Mesenchymal stem cell (in vitro differentiated cells and primary cell): ENCODE data around the gene SFXN4.

Experiments used
- DNase-seq: peaks from one replicate; pipeline ENCODE4 v3.0.0-alpha.2; 2013
- H2AFZ ChIP-seq: one replicate; pipeline ENCODE4 v1.6.1; 2013; ENCODE audit warnings: low read depth, mild to moderate bottlenecking, control low read depth, inconsistent platforms, low read length, moderate library complexity
- H2AK5ac ChIP-seq: 2 replicates; pipeline ENCODE4 v1.6.1; 2013; ENCODE audit warnings: low read length, moderate library complexity, mild to moderate bottlenecking, inconsistent platforms; ENCODE audit not compliant: severe bottlenecking
- H2BK120ac ChIP-seq: one replicate; pipeline ENCODE4 v1.6.1; 2013; ENCODE audit warnings: low read depth, mild to moderate bottlenecking, inconsistent platforms, low read length, moderate library complexity
- H2BK12ac ChIP-seq, 2 experiments: one replicate each; pipeline ENCODE4 v1.6.1; 2013; ENCODE audit warnings: inconsistent platforms in 2 of 2, low read length in 2 of 2, mild to moderate bottlenecking in 2 of 2, moderate library complexity in 2 of 2, control low read depth in 1 of 2
- H2BK15ac ChIP-seq: one replicate; pipeline ENCODE4 v1.6.1; 2013; ENCODE audit warnings: mild to moderate bottlenecking, low read depth, inconsistent platforms; ENCODE audit not compliant: poor library complexity, severe bottlenecking
- H2BK5ac ChIP-seq: 2 replicates; pipeline ENCODE4 v1.6.1; 2013; ENCODE audit warnings: low read depth, mild to moderate bottlenecking, low read length, control low read depth, inconsistent platforms; ENCODE audit not compliant: poor library complexity, severe bottlenecking
- H3K14ac ChIP-seq, 2 experiments: one replicate each; pipeline ENCODE4 v1.6.1; 2013; ENCODE audit warnings: inconsistent platforms in 2 of 2, low read length in 2 of 2, control low read depth in 1 of 2, mild to moderate bottlenecking in 1 of 2, moderate library complexity in 1 of 2
- H3K18ac ChIP-seq, 2 experiments: one replicate each; pipeline ENCODE4 v1.6.1; 2013; ENCODE audit warnings: inconsistent platforms in 2 of 2, low read length in 2 of 2, control low read depth in 1 of 2, low read depth in 1 of 2, mild to moderate bottlenecking in 1 of 2
- H3K23ac ChIP-seq, 2 experiments: one replicate each; pipeline ENCODE4 v1.6.1; 2013; ENCODE audit warnings: inconsistent platforms in 2 of 2, low read length in 2 of 2, mild to moderate bottlenecking in 2 of 2, moderate library complexity in 2 of 2, control low read depth in 1 of 2
- H3K27ac ChIP-seq: 2 replicates; pipeline ENCODE4 v1.5.1; 2013; ENCODE audit warnings: mild to moderate bottlenecking, moderate library complexity, low read length, control low read depth, inconsistent platforms; ENCODE audit not compliant: poor library complexity, severe bottlenecking
- H3K27me3 ChIP-seq, 2 experiments: 2 replicates each; pipeline versions ENCODE4 v1.6.1 to v1.7.0; 2013; ENCODE audit warnings: low read length in 2 of 2, mild to moderate bottlenecking in 2 of 2, moderate library complexity in 2 of 2, control low read depth in 1 of 2, inconsistent platforms in 1 of 2; ENCODE audit not compliant: control insufficient read depth in 1 of 2, insufficient read depth in 1 of 2
- H3K36me3 ChIP-seq, 2 experiments: 2 replicates each; pipeline versions ENCODE4 v1.6.1 to v1.7.0; 2013; ENCODE audit warnings: low read length in 2 of 2, control low read depth in 1 of 2, inconsistent platforms in 1 of 2, low read depth in 1 of 2, mild to moderate bottlenecking in 1 of 2; ENCODE audit not compliant: insufficient read depth in 2 of 2, control insufficient read depth in 1 of 2
- H3K4ac ChIP-seq, 2 experiments: one replicate each; pipeline ENCODE4 v1.6.1; 2013; ENCODE audit warnings: inconsistent platforms in 2 of 2, low read length in 2 of 2, mild to moderate bottlenecking in 2 of 2, moderate library complexity in 2 of 2, control low read depth in 1 of 2, low read depth in 1 of 2
- H3K4me1 ChIP-seq: 2 replicates; pipeline ENCODE4 v1.6.1; 2013; ENCODE audit warnings: low read depth, low read length, control low read depth; ENCODE audit not compliant: control insufficient read depth, insufficient read depth
- H3K4me2 ChIP-seq: 2 replicates; pipeline ENCODE4 v1.6.1; 2013; ENCODE audit warnings: low read length, mild to moderate bottlenecking, inconsistent platforms; ENCODE audit not compliant: poor library complexity, severe bottlenecking
- H3K4me3 ChIP-seq, 2 experiments: 2 replicates each; pipeline versions ENCODE4 v1.5.1 to v1.7.0; 2013; ENCODE audit warnings: low read length in 2 of 2, mild to moderate bottlenecking in 2 of 2, control low read depth in 1 of 2, low read depth in 1 of 2; ENCODE audit not compliant: insufficient read depth in 1 of 2
- H3K79me1 ChIP-seq: replicated peaks from 2 replicates; pipeline ENCODE4 v1.6.1; 2013; ENCODE audit warnings: mild to moderate bottlenecking, control low read depth, low read length, inconsistent platforms; ENCODE audit not compliant: poor library complexity, severe bottlenecking
- H3K9ac ChIP-seq: 2 replicates; pipeline ENCODE4 v1.7.0; 2013; ENCODE audit warnings: mild to moderate bottlenecking, low read length, moderate library complexity
- H3K9me3 ChIP-seq: 2 replicates; pipeline ENCODE4 v1.7.0; 2013; ENCODE audit warnings: mild to moderate bottlenecking, low read length; ENCODE audit not compliant: control insufficient read depth
- H4K8ac ChIP-seq: one replicate; pipeline ENCODE4 v1.6.1; 2013; ENCODE audit warnings: inconsistent platforms, mild to moderate bottlenecking, low read length, moderate library complexity
- H4K91ac ChIP-seq: one replicate; pipeline ENCODE4 v1.6.1; 2013; ENCODE audit warnings: mild to moderate bottlenecking, low read length, inconsistent platforms
- WGBS: methylation state at CpG from one replicate; pipeline ENCODE4 v1.1.7; 2013; ENCODE audit warnings: mixed read lengths; 5-methylcytosine and 5-hydroxymethylcytosine counted together

SFXN4 gene

GRCh38 chr10:119167041-119167440 lies 1.5 kb upstream of the SFXN4 start:
- Histone ChIP-seq H3K4me2 (no peak overlapping the region), H2AK5ac (no peak overlapping the region), H3K14ac (no peak overlapping the region), H3K4me3 (no peak overlapping the region), H3K79me1 (peaks cover 14% of the 10 kb centered on the region), H3K9ac (no peak overlapping the region), H3K23ac (no peak overlapping the region), H2BK15ac (no peak overlapping the region), H3K4ac (no peak overlapping the region), H3K36me3 (peaks cover 26 to 50% of the 10 kb centered on the region in 2 experiments), H2BK12ac (no peak overlapping the region), H3K27me3 (no peaks in the 10 kb centered on the region), H4K91ac (no peak overlapping the region), H3K4me1 (peaks cover 9% of the 10 kb centered on the region), H2AFZ (no peak overlapping the region), H3K9me3 (no peaks in the 10 kb centered on the region), H2BK120ac (no peak overlapping the region), H2BK5ac (no peak overlapping the region), H3K18ac (no peak overlapping the region), H3K27ac (no peak overlapping the region), H4K8ac (peak overlapping the region; percentile 24)
- no peak for DNase-seq
- WGBS = 86% methylated on average over 8 of the region's 8 CpGs

- Histone ChIP-seq H2BK5ac (no peak overlapping the region), H3K79me1 (peaks cover 11% of the 10 kb centered on the region), H4K8ac (peak overlapping the region; percentile 24), H3K4me3 (no peak overlapping the region), H2BK120ac (no peak overlapping the region), H3K4me1 (peaks cover 9% of the 10 kb centered on the region), H2BK12ac (no peak overlapping the region), H2AK5ac (no peak overlapping the region), H2AFZ (no peak overlapping the region), H4K91ac (no peak overlapping the region), H3K36me3 (peaks cover 22 to 45% of the 10 kb centered on the region in 2 experiments), H3K23ac (no peak overlapping the region), H3K27me3 (no peaks in the 10 kb centered on the region), H3K14ac (no peak overlapping the region), H3K27ac (no peak overlapping the region), H3K18ac (peak overlapping the region in 1 of 2 experiments; percentile 46), H3K4ac (peak overlapping the region; percentile 1 to 71), H3K9ac (no peak overlapping the region), H3K4me2 (no peak overlapping the region), H3K9me3 (no peaks in the 10 kb centered on the region), H2BK15ac (no peak overlapping the region)
- no peak for DNase-seq
- 63% methylated on average over 8 of the region's 8 CpGs for WGBS
These were observed 1.1 kb upstream of the SFXN4 start for GRCh38 chr10:119166564-119166963.

GRCh38 chr10:119166118-119166500 lies 595 bp upstream of the SFXN4 start:
- Histone ChIP-seq H3K4me1 (peaks cover 9% of the 10 kb centered on the region), H3K4me3 (peak overlapping the region; percentile 81 to 84), H2BK12ac (peak overlapping the region in 1 of 2 experiments; percentile 51), H4K91ac (peak overlapping the region; percentile 84), H2AFZ (peak overlapping the region; percentile 21), H3K14ac (peak overlapping the region in 1 of 2 experiments; percentile 44), H2BK15ac (no peak overlapping the region), H3K36me3 (peaks cover 19 to 43% of the 10 kb centered on the region in 2 experiments), H3K18ac (peak overlapping the region; percentile 88 to 92), H2AK5ac (no peak overlapping the region), H3K4ac (peak overlapping the region; percentile 71), H3K79me1 (peaks cover 8% of the 10 kb centered on the region), H3K23ac (peak overlapping the region in 1 of 2 experiments; percentile 57), H4K8ac (peak overlapping the region; percentile 93), H3K9ac (peak overlapping the region; percentile 90), H3K4me2 (peak overlapping the region; percentile 77), H2BK120ac (no peak overlapping the region), H2BK5ac (no peak overlapping the region), H3K27me3 (no peaks in the 10 kb centered on the region), H3K9me3 (no peaks in the 10 kb centered on the region), H3K27ac (no peak overlapping the region)
- DNase-seq = no peak
- 77% methylated on average over 7 of the region's 7 CpGs for WGBS

GRCh38 chr10:119162452-119163092 lies 2.9 kb downstream of the SFXN4 start:
- H3K18ac ChIP-seq = no peak overlapping the region
- WGBS = 95% methylated on average over 5 of the region's 5 CpGs

More at GRCh38 chr10:119162452-119163092, 2.9 kb downstream of the SFXN4 start:
- Histone ChIP-seq H3K36me3 (peaks cover 19 to 34% of the 10 kb centered on the region in 2 experiments), H2BK5ac (no peak overlapping the region), H2BK15ac (no peak overlapping the region), H2BK120ac (no peak overlapping the region), H3K4me3 (no peak overlapping the region), H3K4me1 (peaks cover 9% of the 10 kb centered on the region), H4K8ac (no peak overlapping the region), H4K91ac (no peak overlapping the region), H3K27me3 (no peaks in the 10 kb centered on the region), H3K23ac (no peak overlapping the region), H3K27ac (no peak overlapping the region), H3K4me2 (no peak overlapping the region), H3K9ac (no peak overlapping the region), H3K14ac (no peak overlapping the region), H2AK5ac (no peak overlapping the region), H2AFZ (no peak overlapping the region), H3K9me3 (no peaks in the 10 kb centered on the region), H3K79me1 (peaks cover 8% of the 10 kb centered on the region), H3K4ac (no peak overlapping the region), H2BK12ac (no peak overlapping the region)
- DNase-seq = no peak
